DND-41 (cell line): Measurements from ENCODE around the gene ANKDD1B.

Experiments used
- EZH2 ChIP-seq: IDR thresholded peaks from 3 replicates; pipeline ENCODE4 v1.6.1; 2012; ENCODE audit warnings: borderline replicate concordance, low read depth, mild to moderate bottlenecking, moderate library complexity, low read length, inconsistent platforms; ENCODE audit not compliant: severe bottlenecking
- TF ChIP-seq, protein P1 (sequence below): IDR thresholded peaks from 2 replicates; pipeline ENCODE4 v1.5.1; 2012; ENCODE audit warnings: borderline replicate concordance, low read length, moderate library complexity, mild to moderate bottlenecking; ENCODE audit not compliant: poor library complexity, severe bottlenecking; ENCODE audit errors: extremely low read depth

DNA sequence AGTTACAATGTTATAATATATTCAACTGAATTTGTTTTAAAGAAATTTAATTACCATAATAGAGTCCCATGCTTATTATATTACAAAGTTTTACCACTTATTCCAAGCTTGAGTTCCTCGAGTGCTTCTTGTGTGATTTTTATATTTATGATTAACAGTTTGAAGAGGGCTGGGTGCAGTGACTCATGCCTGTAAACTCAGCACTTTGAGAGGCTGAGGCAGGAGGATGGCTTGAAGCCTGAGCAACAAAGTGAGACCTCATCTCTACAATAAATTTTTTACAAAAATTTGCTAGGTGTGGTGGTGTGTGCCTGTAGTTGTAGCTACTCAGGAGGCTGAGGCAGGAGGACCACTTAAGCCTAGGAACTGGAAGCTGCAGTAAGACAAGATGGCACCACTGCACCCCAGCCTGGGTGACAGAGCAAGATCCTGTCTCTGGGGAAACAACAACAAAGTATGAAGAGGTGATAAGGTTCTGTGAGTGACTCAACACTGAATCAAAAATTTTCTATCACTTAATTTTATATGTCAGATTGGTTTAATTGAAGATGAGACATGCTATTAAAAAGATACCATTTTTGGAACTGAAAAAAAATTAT is 96.8 kb downstream of the ANKDD1B start:
- TF ChIP-seq, protein P1, sequence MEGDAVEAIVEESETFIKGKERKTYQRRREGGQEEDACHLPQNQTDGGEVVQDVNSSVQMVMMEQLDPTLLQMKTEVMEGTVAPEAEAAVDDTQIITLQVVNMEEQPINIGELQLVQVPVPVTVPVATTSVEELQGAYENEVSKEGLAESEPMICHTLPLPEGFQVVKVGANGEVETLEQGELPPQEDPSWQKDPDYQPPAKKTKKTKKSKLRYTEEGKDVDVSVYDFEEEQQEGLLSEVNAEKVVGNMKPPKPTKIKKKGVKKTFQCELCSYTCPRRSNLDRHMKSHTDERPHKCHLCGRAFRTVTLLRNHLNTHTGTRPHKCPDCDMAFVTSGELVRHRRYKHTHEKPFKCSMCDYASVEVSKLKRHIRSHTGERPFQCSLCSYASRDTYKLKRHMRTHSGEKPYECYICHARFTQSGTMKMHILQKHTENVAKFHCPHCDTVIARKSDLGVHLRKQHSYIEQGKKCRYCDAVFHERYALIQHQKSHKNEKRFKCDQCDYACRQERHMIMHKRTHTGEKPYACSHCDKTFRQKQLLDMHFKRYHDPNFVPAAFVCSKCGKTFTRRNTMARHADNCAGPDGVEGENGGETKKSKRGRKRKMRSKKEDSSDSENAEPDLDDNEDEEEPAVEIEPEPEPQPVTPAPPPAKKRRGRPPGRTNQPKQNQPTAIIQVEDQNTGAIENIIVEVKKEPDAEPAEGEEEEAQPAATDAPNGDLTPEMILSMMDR: no peak
- TF ChIP-seq EZH2: no peak
